Panc1 (cell line): Measurements from ENCODE around the gene MPPED2.

Experiments
- CTCF ChIP-seq: fragments of 450-650 bp; IDR thresholded peaks from 2 replicates; pipeline ENCODE4 v1.5.1; 2017; ENCODE audit warnings: mild to moderate bottlenecking
- POLR2AphosphoS5 ChIP-seq: IDR thresholded peaks from 2 replicates; pipeline ENCODE4 v1.6.1; 2012; ENCODE audit warnings: mild to moderate bottlenecking, low read depth, low read length, moderate library complexity
- REST ChIP-seq, 2 experiments: IDR thresholded peaks; 2 replicates each; pipeline ENCODE4 v1.6.1; 2011 to 2012; ENCODE audit warnings: low read depth in 2 of 2, control low read depth in 1 of 2, low read length in 1 of 2, mild to moderate bottlenecking in 1 of 2, moderate library complexity in 1 of 2; ENCODE audit not compliant: insufficient read depth in 1 of 2
- SIN3A ChIP-seq: IDR thresholded peaks from 2 replicates; pipeline ENCODE4 v1.6.1; 2012; ENCODE audit warnings: low read depth, mild to moderate bottlenecking, low read length, moderate library complexity, borderline replicate concordance; ENCODE audit not compliant: insufficient read depth
- TCF7L2 ChIP-seq: IDR thresholded peaks from 2 replicates; pipeline ENCODE4 v1.6.1; 2011; ENCODE audit warnings: mild to moderate bottlenecking, low read depth, low read length, inconsistent platforms

- TF ChIP-seq REST (IDR thresholded peaks at IDR 0.05; ENCODE audit: insufficient read depth in 1 of 2, low read depth in 2 of 2, low read length in 1 of 2) (no peak), POLR2AphosphoS5 (no peak), CTCF (no peak), TCF7L2 (no peak), SIN3A (no peak)
Measured at GRCh38 chr11:30479899-30480298, 106.3 kb downstream of the MPPED2 start.
